ENCODE measurements around the gene PPP2R2C. TPM values are rescaled to one million over a fixed set of nuclear protein-coding genes. Genes with fewer than 3 reads are reported as not detected.

PPP2R2C gene
- polyA plus RNA-seq, 1 donor from 2014 or later: 34.4 TPM

GRCh38 chr4:6469898-6470501 lies 2.4 kb downstream of the PPP2R2C start:
- peak overlapping the region; percentile 78 for H3K9ac ChIP-seq (ENCODE audit: low read length)

GRCh38 chr4:6469144-6469543 lies 3.3 kb downstream of the PPP2R2C start:
- Histone ChIP-seq H3K79me2 (replicated peaks; ENCODE audit: insufficient read depth, low read length) (no peaks in the 10 kb centered on the region), H3K9me3 (ENCODE audit: low read length) (no peaks in the 10 kb centered on the region), H3K4me3 (ENCODE audit: low read length) (no peak overlapping the region), H3K9me2 (ENCODE audit: insufficient read depth, low read length) (no peaks in the 10 kb centered on the region), H3K4me2 (ENCODE audit: low read length) (no peak overlapping the region), H2AFZ (ENCODE audit: low read depth, low read length) (no peak overlapping the region), H3K36me3 (ENCODE audit: insufficient read depth, low read length) (no peaks in the 10 kb centered on the region), H3K27me3 (ENCODE audit: insufficient read depth, low read depth, low read length) (peaks cover 35% of the 10 kb centered on the region), H4K20me1 (ENCODE audit: insufficient read depth) (no peaks in the 10 kb centered on the region), H3F3A (ENCODE audit: insufficient read depth, low read length, poor library complexity, severe bottlenecking) (no peaks in the 10 kb centered on the region), H3K27ac (ENCODE audit: low read length) (no peak overlapping the region), H3K9ac (ENCODE audit: low read length) (no peak overlapping the region)
- TF ChIP-seq TAF1 (IDR thresholded peaks at IDR 0.05; ENCODE audit: low read depth) (no peak), REST (IDR thresholded peaks at IDR 0.05; ENCODE audit: borderline replicate concordance) (no peak), EP300 (conservative IDR thresholded peaks at IDR 0.05; ENCODE audit: poor library complexity, severe bottlenecking) (no peak), EZH2 (IDR thresholded peaks at IDR 0.05; ENCODE audit: borderline replicate concordance, insufficient read depth, low read length, poor library complexity, severe bottlenecking) (no peak), MXI1 (conservative IDR thresholded peaks at IDR 0.05; ENCODE audit: poor library complexity, severe bottlenecking) (no peak), RAD21 (conservative IDR thresholded peaks at IDR 0.05) (no peak), SMC3 (conservative IDR thresholded peaks at IDR 0.05; ENCODE audit: poor library complexity) (no peak)

More at GRCh38 chr4:6469898-6470501, 2.4 kb downstream of the PPP2R2C start:
- Histone ChIP-seq H3K9me2 (ENCODE audit: insufficient read depth, low read length) (no peaks in the 10 kb centered on the region), H2AFZ (ENCODE audit: low read depth, low read length) (no peak overlapping the region), H3K27me3 (ENCODE audit: insufficient read depth, low read depth, low read length) (peaks cover 39% of the 10 kb centered on the region), H3K4me3 (ENCODE audit: low read length) (peak overlapping the region; percentile 87), H3K9me3 (ENCODE audit: low read length) (no peaks in the 10 kb centered on the region), H3K4me2 (ENCODE audit: low read length) (peak overlapping the region; percentile 55), H3K36me3 (ENCODE audit: insufficient read depth, low read length) (no peaks in the 10 kb centered on the region), H3K79me2 (replicated peaks; ENCODE audit: insufficient read depth, low read length) (no peaks in the 10 kb centered on the region), H3K27ac (ENCODE audit: low read length) (peak overlapping the region; percentile 42), H3F3A (ENCODE audit: insufficient read depth, low read length, poor library complexity, severe bottlenecking) (no peaks in the 10 kb centered on the region), H4K20me1 (ENCODE audit: insufficient read depth) (no peaks in the 10 kb centered on the region)
- TF ChIP-seq EZH2 (IDR thresholded peaks at IDR 0.05; ENCODE audit: borderline replicate concordance, insufficient read depth, low read length, poor library complexity, severe bottlenecking): no peak
- no peak for TF ChIP-seq POLR2AphosphoS5 (IDR thresholded peaks at IDR 0.05)
- TF ChIP-seq SMC3 (conservative IDR thresholded peaks at IDR 0.05; ENCODE audit: poor library complexity): no peak
- no peak for TF ChIP-seq EP300 (conservative IDR thresholded peaks at IDR 0.05; ENCODE audit: poor library complexity, severe bottlenecking)
- TF ChIP-seq RAD21 (conservative IDR thresholded peaks at IDR 0.05): no peak
- TF ChIP-seq MXI1 (conservative IDR thresholded peaks at IDR 0.05; ENCODE audit: poor library complexity, severe bottlenecking): no peak
- no peak for TF ChIP-seq REST (IDR thresholded peaks at IDR 0.05; ENCODE audit: borderline replicate concordance)
- no peak for TF ChIP-seq TAF1 (IDR thresholded peaks at IDR 0.05; ENCODE audit: low read depth)
- no peak for TF ChIP-seq CTCF (IDR thresholded peaks at IDR 0.05; ENCODE audit: poor library complexity, severe bottlenecking)
